ENCODE measurements around the gene DEPDC5. TPM values are rescaled to one million over a fixed set of nuclear protein-coding genes. Genes with fewer than 3 reads are reported as not detected.

Gene DEPDC5
- total RNA-seq, 2 experiments from 2014 or later, result 33.8 to 39.3 TPM

DNA sequence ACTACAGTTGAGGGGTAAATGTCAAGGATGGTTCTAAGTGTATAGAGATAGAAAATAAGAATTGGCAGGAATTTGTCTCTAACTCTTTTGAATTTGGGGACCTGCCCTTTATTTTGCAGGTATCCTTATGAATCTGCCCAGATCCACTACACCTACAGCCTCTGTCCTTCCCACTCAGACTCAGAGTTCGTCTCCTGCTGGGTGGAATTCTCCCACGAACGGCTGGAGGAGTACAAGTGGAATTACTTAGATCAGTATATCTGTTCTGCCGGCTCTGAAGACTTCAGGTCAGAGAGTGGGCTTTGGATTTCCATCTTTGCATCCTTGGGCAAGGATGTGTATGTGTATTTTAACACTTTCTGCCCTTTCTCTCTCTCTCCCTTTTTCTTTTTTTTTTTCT is 89.7 kb downstream of the DEPDC5 start:
- no peaks in the 10 kb centered on the region for H3K27me3 Mint-ChIP-seq
- H3K36me3 Mint-ChIP-seq, result peaks cover 24% of the 10 kb centered on the region
- no peak overlapping the region for H3K4me3 Mint-ChIP-seq
- peaks cover 13% of the 10 kb centered on the region for H3K4me1 Mint-ChIP-seq
- DNase-seq, result no peak
- no peak overlapping the region for H3K27ac Mint-ChIP-seq
- H3K9me3 Mint-ChIP-seq, result no peaks in the 10 kb centered on the region

DNA sequence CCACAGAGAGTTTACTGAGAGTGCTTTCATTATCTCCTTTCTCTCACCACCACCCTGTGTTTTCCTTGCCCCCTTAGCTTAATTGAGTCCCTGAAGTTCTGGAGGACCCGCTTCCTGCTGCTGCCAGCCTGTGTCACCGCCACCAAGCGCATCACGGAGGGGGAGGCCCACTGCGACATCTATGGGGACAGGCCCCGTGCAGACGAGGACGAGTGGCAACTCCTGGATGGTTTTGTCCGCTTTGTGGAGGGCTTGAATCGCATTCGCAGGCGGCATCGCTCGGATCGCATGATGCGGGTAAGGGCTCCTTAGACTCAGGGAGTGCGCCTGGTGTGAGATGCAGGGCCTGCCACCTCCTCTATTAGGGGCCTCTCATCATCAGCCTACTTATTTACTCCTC is 91.1 kb downstream of the DEPDC5 start:
- Mint-ChIP-seq H3K36me3 (peaks cover 24% of the 10 kb centered on the region), H3K9me3 (no peaks in the 10 kb centered on the region)

DNA sequence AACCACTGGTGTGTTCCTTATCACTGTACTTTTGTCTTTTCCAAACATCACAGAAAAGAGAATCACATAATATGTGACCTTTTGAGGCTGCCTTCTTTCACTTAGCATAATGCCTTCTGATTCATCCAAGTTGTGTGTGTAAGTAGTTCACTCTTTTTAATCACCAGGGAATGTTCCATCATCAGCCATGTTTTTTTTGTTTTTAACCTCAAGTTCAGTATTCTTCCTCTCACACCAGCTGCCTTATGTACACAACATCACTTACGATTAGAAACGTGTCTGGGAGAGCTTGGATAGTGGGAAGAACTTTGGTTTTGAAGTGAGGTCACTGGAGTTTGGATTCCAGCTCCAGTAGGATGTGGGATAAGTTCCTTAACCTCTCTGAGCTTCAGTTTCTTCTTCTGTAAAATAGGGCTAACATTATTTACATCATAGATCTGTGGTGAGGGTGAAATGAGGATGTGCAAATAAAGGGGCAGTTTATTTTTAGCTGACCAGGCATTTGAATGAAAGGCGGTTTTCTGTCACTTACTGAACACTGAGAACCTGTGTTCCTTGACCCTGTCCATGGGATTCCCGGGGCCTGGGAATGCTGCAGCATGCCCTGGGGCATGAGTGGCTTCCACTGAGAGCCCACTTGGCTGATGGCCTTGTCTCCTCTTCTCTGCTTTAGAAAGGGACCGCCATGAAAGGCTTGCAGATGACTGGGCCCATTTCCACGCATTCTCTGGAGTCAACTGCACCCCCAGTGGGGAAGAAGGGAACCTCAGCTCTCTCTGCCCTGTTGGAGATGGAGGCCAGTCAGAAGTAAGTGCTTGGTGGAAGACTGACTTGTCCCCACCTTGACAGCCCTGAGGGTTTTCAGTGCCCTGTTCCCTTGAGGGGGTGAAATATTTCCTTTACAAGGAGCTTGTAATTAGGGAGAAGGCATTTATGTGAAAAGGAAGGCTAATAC is 92.6 kb downstream of the DEPDC5 start:
- no peaks in the 10 kb centered on the region for H3K9me3 Mint-ChIP-seq
- H3K36me3 Mint-ChIP-seq, result peaks cover 24% of the 10 kb centered on the region
- H3K27me3 Mint-ChIP-seq, result no peaks in the 10 kb centered on the region
- H3K4me1 Mint-ChIP-seq, result peaks cover 5% of the 10 kb centered on the region
- H3K27ac Mint-ChIP-seq, result no peak overlapping the region
- DNase-seq, result peak; percentile 11
- H3K4me3 Mint-ChIP-seq, result no peak overlapping the region

More for the DNA sequence above, 91.1 kb downstream of the DEPDC5 start:
- DNase-seq, result no peak
- no peak overlapping the region for H3K4me3 Mint-ChIP-seq
- peaks cover 13% of the 10 kb centered on the region for H3K4me1 Mint-ChIP-seq
- H3K27me3 Mint-ChIP-seq, result no peaks in the 10 kb centered on the region
- no peak overlapping the region for H3K27ac Mint-ChIP-seq

DNA sequence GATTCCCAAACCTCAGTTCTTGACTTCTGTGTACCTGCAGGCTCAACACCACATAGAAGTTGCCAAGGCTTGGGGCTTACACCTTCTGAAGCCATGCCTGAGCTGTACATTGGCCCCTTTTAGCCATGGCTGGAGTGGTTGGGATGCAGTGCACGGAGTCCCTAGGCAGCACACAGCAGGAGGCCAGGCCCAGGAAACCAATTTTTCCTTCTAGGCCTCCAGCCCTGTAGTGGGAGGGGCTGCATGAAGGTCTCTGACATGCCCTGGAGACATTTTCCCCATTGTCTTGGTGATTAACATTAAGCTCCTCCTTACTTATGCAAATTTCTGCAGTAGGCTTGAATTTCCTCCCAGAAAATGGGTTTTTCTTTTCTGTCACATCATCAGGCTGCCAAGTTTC is 94.6 kb downstream of the DEPDC5 start:
- DNase-seq, result no peak
- Mint-ChIP-seq H3K27me3 (no peaks in the 10 kb centered on the region), H3K9me3 (no peaks in the 10 kb centered on the region), H3K4me1 (peaks cover 3% of the 10 kb centered on the region), H3K27ac (no peak overlapping the region), H3K4me3 (no peak overlapping the region), H3K36me3 (peaks cover 22% of the 10 kb centered on the region)

DNA sequence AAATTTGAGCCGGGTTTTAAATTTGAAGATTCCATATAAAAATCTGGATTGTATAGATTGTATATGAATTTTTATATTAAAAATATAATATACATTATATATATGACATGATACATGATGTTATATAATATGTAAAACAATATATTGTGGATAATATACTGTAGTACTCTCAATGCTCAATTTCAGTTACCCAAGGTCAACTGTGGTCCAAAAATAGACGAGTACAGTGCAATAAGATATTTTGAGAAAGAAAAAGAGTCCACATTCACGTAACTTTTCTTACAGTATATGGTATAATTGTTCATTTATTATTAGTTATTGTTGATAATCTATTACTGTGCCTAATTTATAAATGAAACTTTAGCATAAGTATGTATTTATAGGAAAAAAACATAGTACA is 96.3 kb downstream of the DEPDC5 start:
- Mint-ChIP-seq H3K4me3 (no peak overlapping the region), H3K36me3 (peaks cover 20% of the 10 kb centered on the region), H3K4me1 (peaks cover 3% of the 10 kb centered on the region), H3K27ac (no peak overlapping the region), H3K9me3 (no peaks in the 10 kb centered on the region), H3K27me3 (no peaks in the 10 kb centered on the region)
- DNase-seq, result no peak

DNA sequence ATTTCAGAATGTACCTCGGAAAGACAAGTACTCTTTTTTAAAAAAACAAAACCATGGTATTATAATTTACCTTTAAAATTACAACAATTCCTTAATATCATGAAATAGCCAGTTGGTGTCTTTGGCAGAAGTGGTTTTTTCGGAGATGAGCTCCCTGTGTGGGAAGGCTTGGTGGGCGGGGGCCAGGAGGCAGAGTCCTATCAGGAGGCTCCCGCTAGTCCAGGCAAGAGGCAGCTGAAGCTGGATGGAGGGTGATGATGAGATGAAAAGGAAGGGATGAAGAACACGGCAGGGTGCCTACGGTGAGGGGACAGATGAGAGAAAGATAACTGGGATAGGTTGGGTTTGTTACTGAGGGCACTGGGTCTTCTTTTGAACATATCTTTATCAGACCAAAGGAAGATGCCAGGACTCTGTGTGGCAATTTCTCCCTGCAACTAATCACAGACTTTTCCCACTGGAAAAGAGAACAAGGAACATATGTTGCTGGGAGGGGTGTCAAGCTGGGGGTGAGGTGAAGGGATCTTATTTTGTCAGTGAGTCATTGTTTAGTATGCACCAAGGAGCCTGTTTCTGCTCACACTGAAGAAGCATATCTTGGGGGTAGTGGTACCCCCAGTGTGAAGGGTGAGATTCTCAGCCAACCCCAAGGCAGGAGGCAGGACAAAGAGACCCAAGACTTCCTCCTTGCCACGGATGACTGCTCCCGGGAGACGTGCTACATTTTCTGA is 99.0 kb downstream of the DEPDC5 start:
- H3K27me3 Mint-ChIP-seq, result no peaks in the 10 kb centered on the region
- no peak overlapping the region for H3K27ac Mint-ChIP-seq
- peaks cover 3% of the 10 kb centered on the region for H3K36me3 Mint-ChIP-seq
- H3K9me3 Mint-ChIP-seq, result no peaks in the 10 kb centered on the region
- DNase-seq, result no peak
- no peaks in the 10 kb centered on the region for H3K4me1 Mint-ChIP-seq
- no peak overlapping the region for H3K4me3 Mint-ChIP-seq

DNA sequence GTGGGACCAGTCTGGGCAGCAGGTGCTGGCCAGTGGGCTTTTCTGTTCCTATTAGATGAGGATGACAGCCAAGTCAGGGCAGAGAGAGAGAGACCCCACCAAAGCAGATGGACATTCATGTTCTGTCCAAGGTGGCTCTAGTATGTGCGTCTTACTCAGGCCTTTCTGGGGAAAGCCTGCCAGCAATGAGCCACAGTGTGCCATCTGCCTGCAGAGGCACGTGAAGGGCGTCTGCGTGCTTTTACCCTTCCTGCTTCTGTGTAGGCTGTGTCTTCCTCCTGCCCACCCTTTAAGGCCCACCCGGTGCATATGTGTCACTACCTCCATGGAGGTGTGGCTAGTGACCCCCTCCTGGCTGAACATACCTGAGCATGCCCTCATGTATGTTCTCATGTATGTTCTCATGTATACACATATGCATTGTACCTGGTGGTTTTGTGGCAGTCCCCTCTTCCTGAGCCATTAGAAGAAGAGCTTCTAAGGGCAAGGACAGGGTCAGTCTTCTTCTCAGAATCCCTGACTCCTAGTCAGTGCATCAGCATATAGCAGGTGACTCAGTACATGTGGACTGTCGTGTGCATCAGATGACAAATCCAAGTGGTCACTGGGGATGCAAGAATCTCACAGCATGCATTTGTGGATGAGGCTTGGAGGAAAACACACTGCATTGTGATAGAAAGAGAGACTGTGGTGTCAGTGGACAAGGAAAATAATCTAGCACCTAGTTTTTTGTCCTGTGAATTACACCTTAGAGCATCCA is 100.1 kb downstream of the DEPDC5 start:
- no peaks in the 10 kb centered on the region for H3K9me3 Mint-ChIP-seq
- no peak for DNase-seq
- no peaks in the 10 kb centered on the region for H3K36me3 Mint-ChIP-seq
- no peak overlapping the region for H3K27ac Mint-ChIP-seq
- no peak overlapping the region for H3K4me3 Mint-ChIP-seq
- H3K4me1 Mint-ChIP-seq, result no peaks in the 10 kb centered on the region
- no peaks in the 10 kb centered on the region for H3K27me3 Mint-ChIP-seq

DNA sequence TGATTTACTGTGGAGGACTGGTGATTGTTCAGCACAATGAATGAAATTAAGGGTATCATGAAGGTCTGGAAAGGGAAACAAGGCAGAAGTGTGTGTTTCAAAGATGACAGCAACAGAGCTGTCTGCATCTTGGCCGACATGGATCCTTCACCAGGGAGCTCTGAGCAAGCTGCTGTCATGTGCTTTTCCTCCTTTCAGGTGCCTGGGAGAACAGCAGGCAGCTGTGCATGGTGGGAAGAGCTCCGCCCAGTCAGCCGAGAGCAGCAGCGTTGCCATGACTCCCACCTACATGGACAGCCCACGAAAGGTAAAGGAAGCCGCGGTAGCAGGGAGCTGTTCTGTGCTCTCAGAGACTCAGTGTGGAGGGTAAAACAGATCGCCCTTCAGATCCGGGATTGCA is 103.4 kb downstream of the DEPDC5 start:
- Mint-ChIP-seq H3K27me3 (no peaks in the 10 kb centered on the region), H3K4me1 (no peaks in the 10 kb centered on the region), H3K27ac (no peak overlapping the region), H3K4me3 (no peak overlapping the region), H3K36me3 (peaks cover 4% of the 10 kb centered on the region), H3K9me3 (no peaks in the 10 kb centered on the region)
- DNase-seq, result no peak

DNA sequence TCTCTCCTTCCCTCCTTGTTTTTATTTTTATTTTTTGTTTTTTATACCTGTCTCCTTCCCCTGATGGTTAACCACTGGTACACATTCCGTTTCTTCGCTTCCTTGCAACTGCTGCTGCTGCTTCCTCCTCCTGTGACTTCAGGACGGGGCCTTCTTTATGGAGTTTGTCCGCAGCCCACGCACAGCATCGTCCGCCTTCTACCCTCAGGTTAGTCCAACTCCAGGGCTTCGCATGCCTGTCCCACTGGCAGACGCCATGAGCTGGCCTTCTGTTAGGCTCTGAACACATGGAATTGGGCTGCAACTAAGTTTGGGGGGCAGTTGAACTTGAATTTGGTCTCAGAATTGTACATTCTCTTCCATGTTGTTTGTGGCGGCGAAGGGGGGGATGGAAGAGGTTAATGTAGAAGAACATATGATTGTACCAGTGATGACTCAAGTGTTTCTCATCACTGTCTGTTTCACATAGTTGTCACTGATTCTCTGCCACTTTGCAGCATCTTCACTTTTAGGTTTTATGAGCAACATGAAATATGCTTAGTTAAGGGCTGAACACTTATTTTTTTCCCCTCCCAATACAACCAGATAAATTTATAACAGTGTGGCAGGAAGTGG is 107.5 kb downstream of the DEPDC5 start:
- H3K4me3 Mint-ChIP-seq, result no peak overlapping the region
- no peaks in the 10 kb centered on the region for H3K4me1 Mint-ChIP-seq
- no peaks in the 10 kb centered on the region for H3K9me3 Mint-ChIP-seq
- no peak overlapping the region for H3K27ac Mint-ChIP-seq
- DNase-seq, result no peak
- H3K27me3 Mint-ChIP-seq, result no peaks in the 10 kb centered on the region
- peaks cover 4% of the 10 kb centered on the region for H3K36me3 Mint-ChIP-seq

DNA sequence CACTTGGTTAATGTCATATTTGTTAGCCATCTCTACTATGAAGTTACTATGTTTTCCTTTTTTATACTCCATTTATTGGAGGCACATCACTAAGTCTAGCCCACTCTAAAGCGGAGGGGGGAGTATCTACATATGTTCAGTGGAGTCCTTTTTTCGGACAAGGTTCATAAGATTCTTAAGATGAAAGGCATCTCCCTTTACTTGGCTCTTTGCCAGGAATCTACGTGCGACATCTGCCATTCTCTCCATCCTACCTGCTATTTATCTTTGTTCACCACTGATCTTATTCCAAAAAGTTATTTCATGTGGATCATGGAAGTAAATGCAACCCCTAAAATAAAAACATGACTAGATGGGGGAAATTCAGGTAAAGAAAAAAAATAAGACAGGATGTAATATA is 113.1 kb downstream of the DEPDC5 start:
- Mint-ChIP-seq H3K27me3 (no peaks in the 10 kb centered on the region), H3K27ac (no peak overlapping the region), H3K36me3 (peaks cover 9% of the 10 kb centered on the region), H3K4me1 (no peaks in the 10 kb centered on the region), H3K4me3 (no peak overlapping the region), H3K9me3 (no peaks in the 10 kb centered on the region)
- no peak for DNase-seq

DNA sequence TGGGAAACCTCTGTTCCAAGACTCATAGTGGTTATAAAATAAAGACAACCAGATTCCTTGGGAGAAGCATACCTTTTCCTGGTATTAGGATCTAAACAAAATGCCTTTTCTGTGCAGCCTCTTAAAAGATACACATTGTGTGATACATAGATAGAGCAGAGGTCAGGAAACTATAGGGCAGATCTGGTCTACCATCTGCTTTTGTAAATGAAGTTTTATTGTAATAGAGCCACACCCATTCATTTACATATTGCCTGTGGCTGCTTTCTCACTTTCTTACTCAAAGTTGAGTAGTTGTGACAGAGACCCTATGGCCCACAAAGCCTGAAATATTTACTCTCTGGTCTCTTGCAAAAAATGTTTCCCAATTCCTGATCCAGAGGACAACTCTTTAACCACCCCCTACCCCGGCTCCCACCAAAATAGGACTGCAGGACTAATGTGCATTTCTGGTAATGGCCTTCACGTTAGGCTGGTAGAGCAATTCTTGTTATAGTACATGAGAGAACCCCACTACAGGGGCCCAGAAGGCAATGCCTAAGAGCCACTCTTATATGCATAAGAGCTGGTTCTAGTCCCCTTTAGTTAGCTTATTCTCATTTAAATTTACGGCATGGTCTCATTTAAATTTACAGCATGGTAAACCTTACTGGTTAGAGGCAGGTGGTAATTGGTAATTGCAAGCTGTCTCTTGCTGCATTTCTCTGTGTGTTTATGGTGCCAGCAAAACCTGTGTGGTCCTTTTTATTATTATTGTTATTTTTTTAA is 113.8 kb downstream of the DEPDC5 start:
- Mint-ChIP-seq H3K4me3 (no peak overlapping the region), H3K9me3 (no peaks in the 10 kb centered on the region), H3K27me3 (no peaks in the 10 kb centered on the region), H3K36me3 (peaks cover 9% of the 10 kb centered on the region), H3K4me1 (no peaks in the 10 kb centered on the region), H3K27ac (no peak overlapping the region)
- no peak for DNase-seq

DNA sequence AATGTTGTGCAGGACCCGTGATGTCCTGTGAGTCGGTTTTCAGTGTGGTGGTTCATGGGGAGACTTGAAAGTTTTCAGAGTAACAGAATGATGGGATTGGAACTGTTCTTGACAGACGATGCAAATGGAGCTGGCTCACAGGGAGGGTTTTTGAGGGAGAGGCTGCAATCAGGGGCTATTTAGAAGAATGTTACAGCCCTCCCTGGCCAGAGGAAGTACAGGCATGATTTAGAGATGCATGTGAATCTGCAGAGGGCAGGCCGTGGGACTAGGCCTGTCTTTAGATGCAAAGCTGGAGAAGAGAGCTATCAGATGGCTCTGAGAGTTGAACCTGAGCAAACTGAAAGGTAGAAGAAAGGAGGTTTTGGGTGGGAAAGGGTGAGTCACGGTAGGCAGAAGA is 115.9 kb downstream of the DEPDC5 start:
- H3K4me3 Mint-ChIP-seq, result no peak overlapping the region
- no peaks in the 10 kb centered on the region for H3K27me3 Mint-ChIP-seq
- H3K9me3 Mint-ChIP-seq, result no peaks in the 10 kb centered on the region
- no peak for DNase-seq
- H3K27ac Mint-ChIP-seq, result no peak overlapping the region
- H3K4me1 Mint-ChIP-seq, result no peaks in the 10 kb centered on the region
- H3K36me3 Mint-ChIP-seq, result peaks cover 14% of the 10 kb centered on the region

DNA sequence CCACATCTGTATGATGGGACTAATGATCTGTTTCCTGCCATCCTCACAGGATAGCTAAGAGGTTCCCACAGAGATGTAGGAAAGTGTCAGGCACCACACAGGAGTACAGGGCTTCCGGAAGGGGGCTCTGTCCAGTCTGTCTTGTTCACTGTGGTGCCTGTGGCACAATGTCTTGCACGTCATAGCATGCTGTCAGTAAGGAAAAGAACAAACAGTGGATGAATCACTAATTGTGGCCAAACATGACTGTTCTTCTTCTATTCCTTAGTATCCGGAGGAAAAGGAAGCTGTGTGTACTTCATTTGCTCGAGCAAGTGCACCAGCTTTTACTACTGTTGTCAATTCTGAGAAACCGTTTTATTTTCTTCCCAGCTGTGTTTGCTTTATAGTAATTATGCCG is 117.1 kb downstream of the DEPDC5 start:
- Mint-ChIP-seq H3K4me1 (no peaks in the 10 kb centered on the region), H3K4me3 (no peak overlapping the region), H3K27ac (no peak overlapping the region), H3K27me3 (no peaks in the 10 kb centered on the region), H3K36me3 (peaks cover 14% of the 10 kb centered on the region), H3K9me3 (no peaks in the 10 kb centered on the region)
- DNase-seq, result no peak

DNA sequence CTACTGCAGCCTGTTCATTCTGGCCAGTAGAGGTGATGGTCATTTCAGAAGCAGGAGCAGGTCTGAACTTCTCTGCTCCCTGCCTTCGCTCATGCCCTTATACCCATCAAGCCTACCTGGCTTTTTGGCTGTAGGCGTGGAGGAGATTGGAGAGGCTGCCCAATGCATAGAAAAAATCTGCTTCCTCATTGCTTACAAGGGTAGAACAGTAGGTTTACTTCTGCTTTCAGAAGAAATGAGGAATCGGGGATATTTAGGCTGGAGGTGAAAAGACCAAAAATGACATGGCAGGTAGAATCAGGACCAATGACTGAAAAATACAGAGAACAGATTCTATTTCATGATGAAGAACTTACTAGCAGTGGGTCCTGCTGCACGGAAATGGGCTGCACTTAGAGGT is 117.7 kb downstream of the DEPDC5 start:
- peaks cover 2% of the 10 kb centered on the region for H3K4me1 Mint-ChIP-seq
- DNase-seq, result no peak
- H3K9me3 Mint-ChIP-seq, result no peaks in the 10 kb centered on the region
- peaks cover 14% of the 10 kb centered on the region for H3K36me3 Mint-ChIP-seq
- H3K27ac Mint-ChIP-seq, result no peak overlapping the region
- no peak overlapping the region for H3K4me3 Mint-ChIP-seq
- no peaks in the 10 kb centered on the region for H3K27me3 Mint-ChIP-seq

Measured in activated naive CD8-positive, alpha-beta T cell treated with anti-CD3 and anti-CD28 coated beads for 36 hours (primary cell).